ENCODE data around the gene CHRNG.
"Not testable (repeated sequence)": the region's sequence is repeated elsewhere in the genome, so short reads cannot be mapped to it uniquely, and the experiment has no call there.

The CHRNG gene

GRCh38 chr2:232528746-232529460 is 10.6 kb upstream of the CHRNG start:
- DNase-seq: no peak

DNA sequence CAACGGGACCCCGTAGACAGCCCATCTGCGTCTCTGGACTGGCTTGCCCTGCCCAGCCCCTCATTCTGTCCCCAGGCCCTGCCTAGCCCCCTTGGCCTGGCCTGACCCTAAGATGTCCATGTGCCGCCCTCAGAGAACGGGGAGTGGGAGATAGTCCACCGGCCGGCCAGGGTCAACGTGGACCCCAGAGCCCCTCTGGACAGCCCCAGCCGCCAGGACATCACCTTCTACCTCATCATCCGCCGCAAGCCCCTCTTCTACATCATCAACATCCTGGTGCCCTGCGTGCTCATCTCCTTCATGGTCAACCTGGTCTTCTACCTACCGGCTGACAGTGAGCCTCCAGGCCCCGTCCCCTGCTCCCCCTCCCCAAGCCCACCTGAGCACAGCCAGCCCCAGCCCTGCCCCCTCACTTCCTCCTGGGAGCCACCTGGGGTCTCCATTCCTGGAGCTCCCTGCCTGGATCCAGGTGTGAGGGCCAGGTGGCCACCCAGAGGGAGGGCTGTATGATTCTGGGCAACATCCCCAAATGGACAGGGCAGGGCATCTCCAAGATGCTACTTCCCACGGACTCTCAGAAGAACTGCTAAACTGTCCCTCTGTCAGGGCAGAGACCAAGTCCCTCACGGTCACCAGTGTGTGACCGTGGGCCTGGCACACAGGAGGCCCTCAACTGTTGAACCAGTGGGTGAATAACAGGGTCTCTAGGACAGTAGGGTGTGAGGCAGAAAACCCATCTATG is 9.5 kb upstream of the CHRNG start:
- no peak for DNase-seq

DNA sequence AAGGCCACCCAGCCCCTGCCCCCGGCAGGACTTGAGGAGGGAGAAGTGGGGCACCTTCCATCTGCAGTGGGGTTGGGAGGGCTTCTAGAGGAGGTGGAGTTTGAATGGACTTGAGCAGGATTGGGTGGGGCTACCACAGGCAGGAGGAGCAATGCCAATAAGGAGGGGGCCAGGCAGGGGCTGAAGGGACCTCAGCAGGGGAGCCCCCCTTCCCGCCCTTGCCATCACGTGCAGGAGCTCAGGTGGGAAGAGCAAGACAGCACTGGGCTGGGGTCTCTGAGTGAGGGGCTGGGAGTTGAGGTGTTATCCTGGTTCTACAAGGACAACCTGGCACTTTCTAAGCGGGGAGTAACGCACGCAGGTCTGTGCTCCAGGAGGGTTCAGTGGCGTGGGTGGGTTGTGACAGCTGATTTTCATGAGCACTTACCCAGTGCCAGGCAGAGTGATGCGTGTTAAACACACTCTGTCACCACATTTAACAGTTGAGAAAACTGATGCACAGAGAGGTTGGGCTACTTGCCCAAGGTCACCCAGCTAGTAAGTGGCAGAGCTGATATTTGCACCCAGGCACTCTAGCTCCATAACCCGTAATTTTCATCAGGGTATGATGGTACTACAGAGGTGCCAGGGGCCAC is 8.7 kb upstream of the CHRNG start:
- no peak for DNase-seq

GRCh38 chr2:232532419-232532818 is 7.1 kb upstream of the CHRNG start:
- peak; percentile 51 for DNase-seq

DNA sequence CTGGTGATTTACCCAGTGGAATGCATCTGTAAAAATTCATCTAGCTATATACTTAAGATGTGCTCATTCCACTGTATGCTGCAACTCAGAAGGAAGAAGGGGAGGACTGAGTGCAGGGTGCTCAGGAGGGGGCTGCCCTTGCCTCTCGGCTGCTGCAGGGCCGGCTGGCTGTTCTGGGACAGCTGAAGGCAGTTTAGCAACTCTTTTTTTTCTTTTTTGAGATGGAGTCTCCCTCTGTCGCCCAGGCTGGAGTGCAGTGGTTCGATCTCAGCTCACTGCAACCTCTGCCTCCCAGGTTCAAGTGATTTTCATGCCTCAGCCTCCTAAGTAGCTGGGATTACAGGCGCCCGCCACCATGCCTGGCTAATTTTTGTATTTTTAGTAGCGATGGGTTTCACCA is 6.7 kb upstream of the CHRNG start:
- DNase-seq: not testable (repeated sequence)

GRCh38 chr2:232533944-232534710 is 5.4 kb upstream of the CHRNG start:
- DNase-seq: no peak

- DNase-seq: no peak
These were observed 4.4 kb upstream of the CHRNG start for GRCh38 chr2:232534940-232535651.

DNA sequence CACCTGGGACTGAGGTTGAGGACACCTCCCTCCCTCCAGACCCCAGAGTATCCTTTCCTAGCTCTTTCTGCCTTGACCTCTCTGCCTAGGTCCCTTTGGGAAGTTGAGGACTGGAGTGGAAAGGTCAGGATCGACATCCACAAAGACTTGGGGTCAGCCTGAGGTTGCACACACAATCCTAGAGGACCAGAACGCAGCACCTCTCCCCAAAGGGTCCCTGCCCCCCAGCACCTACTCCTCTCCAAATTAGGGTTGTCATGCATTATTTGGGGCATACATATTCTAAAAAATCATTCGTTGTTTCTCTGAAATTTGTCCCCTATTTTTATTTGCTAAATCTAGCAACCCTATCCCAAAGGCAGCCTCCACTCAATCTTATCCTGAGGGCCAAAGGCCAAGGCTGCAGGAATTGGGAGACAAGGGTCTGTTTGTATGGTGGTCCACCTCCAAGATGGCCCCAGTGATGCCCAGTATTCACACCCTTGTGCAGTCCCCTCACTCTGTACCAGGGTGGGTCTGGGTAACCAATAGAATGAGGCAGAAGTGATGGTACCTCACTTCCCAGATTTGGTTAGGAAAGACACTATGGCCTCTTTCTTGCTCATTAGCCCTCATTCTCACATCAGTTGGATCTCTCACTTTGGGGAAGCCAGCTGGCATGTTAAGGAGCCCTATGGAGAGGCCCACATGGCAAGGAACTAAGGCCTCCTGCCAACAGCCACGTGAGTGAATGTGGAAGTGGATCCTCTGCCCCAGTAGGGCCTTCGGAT is 3.5 kb upstream of the CHRNG start:
- no peak for DNase-seq

- peak; percentile 38 for DNase-seq
These were observed 2.4 kb upstream of the CHRNG start for GRCh38 chr2:232537079-232537478.

DNA sequence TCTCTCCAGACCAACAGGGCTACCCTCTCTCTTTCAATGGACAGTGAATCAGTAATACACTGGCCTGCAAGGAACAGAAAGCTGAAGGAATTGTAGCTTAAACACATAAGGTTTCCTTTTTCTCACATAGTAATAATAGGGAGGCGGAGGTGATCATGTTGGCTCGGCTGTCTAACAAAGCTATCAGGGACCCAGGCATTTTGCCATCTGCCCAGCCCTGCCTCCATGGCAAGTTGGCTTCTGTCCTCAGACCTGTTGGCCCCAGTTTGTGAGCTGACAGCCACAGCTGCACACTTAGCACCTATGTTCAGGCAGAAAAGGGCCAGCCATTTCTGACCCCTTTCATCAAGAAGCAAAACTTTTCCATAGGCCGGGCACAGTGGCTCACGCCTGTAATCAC is 2.0 kb upstream of the CHRNG start:
- no peak for DNase-seq

- no peak for DNase-seq
These were observed 821 bp upstream of the CHRNG start for GRCh38 chr2:232538671-232539070.

- no peak for DNase-seq
These were observed 1.0 kb downstream of the CHRNG start for GRCh38 chr2:232540441-232541041.

GRCh38 chr2:232541195-232541960 is 1.9 kb downstream of the CHRNG start:
- DNase-seq: no peak

- DNase-seq: no peak
These were observed 2.6 kb downstream of the CHRNG start for GRCh38 chr2:232541961-232542714.

- DNase-seq: no peak
These were observed 3.4 kb downstream of the CHRNG start for GRCh38 chr2:232542715-232543467.

DNA sequence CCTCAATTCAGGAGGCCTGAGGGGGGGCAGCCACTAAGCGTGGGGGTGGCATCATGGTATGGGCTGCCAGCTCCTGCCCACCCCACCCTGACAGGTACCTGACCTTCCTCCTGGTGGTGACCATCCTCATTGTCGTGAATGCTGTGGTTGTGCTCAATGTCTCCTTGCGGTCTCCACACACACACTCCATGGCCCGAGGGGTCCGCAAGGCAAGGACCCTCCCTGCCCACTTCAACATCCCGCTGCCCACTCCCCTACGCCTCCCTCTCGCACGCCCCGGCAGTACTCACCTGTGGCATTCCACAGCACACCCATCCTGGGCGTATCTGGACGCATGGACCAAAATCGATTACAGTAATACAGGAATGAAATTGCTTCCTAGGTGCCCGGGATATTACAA is 4.0 kb downstream of the CHRNG start:
- no peak for DNase-seq

- no peak for DNase-seq
These were observed 4.6 kb downstream of the CHRNG start for GRCh38 chr2:232543928-232544631.

GRCh38 chr2:232544674-232545073 is 5.2 kb downstream of the CHRNG start:
- no peak for DNase-seq

Measured in RPMI8226 (cell line).